SHP77 (cell line): ENCODE data around the gene SLC17A5.
A peak's percentile ranks its signal among the peaks of the same experiment; 100 is the strongest.
"Not testable (repeated sequence)": the region's sequence is repeated elsewhere in the genome, so short reads cannot be mapped to it uniquely, and the experiment has no call there.

Experiments
- DNase-seq, 2 experiments: peaks; one replicate each; lab custom pipeline; 2025; lab: John Stamatoyannopoulos, UW

Gene SLC17A5, protein sequence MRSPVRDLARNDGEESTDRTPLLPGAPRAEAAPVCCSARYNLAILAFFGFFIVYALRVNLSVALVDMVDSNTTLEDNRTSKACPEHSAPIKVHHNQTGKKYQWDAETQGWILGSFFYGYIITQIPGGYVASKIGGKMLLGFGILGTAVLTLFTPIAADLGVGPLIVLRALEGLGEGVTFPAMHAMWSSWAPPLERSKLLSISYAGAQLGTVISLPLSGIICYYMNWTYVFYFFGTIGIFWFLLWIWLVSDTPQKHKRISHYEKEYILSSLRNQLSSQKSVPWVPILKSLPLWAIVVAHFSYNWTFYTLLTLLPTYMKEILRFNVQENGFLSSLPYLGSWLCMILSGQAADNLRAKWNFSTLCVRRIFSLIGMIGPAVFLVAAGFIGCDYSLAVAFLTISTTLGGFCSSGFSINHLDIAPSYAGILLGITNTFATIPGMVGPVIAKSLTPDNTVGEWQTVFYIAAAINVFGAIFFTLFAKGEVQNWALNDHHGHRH

DNA sequence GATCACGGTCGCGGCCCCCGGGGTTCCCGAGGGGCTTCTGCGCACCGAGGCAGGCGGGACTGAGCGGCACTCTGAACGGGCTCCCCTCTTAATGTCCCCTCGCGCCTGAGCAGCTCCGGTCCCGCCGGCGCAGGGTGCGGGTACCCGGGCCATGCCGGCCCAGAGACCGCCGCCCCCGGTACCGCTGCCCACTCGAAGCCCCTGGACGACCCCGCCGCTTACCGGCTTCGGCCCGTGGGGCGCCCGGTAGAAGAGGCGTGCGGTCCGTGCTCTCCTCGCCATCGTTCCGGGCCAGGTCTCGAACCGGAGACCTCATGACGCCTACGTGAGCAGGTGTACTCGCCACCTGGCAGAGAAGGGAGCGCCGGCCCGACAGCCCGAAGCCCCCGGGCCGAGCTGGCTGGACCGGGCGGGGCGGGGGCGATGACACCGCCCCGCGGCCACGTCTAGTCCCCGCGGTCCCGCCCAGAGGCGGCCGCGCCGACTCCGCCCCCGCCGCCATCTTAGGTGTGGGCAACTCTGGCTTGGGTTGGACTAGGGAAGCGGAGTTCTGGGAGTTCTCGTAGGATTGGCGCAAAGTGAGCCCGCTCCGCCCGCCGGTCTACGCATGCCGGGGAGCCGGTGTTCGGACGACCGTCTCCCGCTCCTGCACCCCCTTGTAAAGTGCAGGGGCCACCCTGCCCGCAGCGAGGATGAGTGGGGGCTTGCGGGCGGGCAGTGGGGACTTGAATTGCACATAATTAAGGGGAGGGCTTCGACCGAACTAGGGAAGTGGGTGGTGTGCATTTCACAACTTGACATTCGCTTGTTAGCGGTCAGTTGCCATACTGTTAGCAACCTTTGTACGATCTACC, at the start of gene SLC17A5:
SLC17A5 (minus strand) TSS at position 422 of the 854 bp plus-strand sequence; CDS start at position 316, 106 bp downstream.
- DNase-seq: peak; percentile 86 to 88

DNA sequence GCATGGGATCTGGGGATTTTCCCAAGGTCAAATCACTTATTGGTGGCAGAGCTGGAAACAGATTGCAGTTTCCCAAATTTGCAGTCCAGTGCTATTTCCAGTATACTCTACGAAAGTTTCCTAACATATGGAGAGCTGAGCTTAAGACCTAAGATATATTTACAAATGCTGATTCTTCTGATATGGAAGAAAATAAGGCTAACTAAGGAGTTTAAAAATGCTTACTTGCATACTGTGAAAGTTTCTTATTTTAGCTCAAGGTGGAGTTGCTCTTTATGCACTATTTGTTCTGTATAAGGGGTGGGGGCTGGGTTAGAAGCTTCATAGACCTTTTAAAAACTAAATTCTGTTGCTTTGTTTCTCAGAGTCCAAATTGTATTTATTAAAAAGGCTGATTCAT, 49.7 kb upstream of the SLC17A5 start:
- DNase-seq: no peak

DNA sequence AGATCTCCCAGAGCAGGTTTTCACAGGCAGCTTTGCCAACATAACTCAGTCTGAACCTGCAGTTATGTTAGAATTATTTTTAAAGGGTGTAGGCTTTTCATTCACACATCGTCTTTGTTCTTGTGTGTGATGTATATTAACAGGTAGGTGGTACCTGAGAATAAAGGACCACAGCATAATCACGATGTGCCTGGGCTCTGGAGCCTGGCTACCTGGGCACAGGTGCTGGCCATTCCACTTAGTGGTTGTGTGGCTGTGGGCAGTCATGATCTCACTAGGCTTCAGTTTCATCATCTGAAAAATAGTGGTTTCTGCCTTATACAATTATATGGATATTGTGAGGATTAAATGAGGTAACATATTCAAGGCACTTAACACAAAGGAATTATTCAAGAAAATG, 48.7 kb upstream of the SLC17A5 start:
- DNase-seq: no peak

DNA sequence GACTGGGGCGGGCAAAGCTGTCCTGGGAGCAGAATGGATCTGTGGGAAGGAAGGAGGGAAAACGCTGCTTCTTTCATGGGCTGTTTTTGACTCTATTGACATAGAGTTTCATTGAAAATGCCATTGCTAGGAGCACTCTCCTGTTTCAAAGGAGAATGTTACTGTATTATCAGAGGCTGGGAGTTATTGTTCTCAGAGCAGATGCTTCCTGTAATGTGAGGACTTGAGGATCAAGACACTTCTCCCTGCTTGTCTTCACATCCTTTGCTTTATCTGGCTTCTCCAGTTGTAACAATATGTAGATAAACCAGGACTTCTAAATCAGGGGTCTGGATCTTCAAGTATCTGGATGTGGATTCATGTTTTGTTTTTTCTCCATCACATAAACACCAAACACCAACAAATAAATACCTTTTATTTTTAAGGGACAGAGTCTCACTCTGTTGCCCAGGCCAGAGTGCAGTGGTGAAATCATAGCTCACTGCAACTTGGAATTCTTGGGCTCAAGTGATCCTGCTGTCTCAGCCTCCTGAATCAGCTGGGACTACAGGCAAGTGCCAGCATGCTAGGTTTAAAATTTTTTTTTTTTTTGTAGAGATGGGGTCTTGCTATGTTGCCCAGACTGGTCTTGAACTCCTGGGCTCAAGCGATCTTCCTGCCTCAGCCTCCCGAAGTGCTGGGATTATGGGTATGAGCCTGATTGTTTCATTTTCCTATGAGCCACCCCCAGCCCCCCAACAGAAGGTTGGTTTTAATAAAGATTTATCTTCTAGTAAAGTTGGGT, 46.1 kb upstream of the SLC17A5 start:
- no peak for DNase-seq

DNA sequence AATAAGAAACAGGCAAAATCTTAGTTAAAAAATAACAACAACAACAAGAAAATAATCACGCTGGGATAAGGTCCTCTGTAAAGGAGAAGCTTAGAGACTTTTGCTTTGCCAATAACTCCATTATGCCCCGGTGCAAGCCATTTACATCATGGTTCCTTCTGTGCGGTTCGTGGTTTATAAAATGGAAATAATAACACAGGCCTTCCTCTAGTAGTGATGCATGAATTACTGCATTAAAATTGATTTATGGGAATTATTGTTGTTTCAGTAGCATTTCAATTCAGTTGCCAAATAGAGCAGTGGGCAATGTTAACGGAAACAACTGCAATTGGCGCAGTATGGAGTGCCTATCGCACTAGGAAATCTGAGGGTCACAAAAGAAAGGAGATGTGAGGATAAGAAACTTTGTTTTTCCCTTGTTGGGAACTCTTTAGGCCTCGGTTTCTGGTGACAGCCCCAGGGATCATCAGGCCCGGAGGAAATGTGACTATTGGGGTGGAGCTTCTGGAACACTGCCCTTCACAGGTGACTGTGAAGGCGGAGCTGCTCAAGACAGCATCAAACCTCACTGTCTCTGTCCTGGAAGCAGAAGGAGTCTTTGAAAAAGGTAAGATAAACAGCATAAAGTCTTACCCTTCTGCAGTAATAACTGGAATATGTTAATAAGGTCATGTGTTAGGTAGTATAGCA, 43.3 kb upstream of the SLC17A5 start:
- peak in 1 of 2 experiments; percentile 10 for DNase-seq

DNA sequence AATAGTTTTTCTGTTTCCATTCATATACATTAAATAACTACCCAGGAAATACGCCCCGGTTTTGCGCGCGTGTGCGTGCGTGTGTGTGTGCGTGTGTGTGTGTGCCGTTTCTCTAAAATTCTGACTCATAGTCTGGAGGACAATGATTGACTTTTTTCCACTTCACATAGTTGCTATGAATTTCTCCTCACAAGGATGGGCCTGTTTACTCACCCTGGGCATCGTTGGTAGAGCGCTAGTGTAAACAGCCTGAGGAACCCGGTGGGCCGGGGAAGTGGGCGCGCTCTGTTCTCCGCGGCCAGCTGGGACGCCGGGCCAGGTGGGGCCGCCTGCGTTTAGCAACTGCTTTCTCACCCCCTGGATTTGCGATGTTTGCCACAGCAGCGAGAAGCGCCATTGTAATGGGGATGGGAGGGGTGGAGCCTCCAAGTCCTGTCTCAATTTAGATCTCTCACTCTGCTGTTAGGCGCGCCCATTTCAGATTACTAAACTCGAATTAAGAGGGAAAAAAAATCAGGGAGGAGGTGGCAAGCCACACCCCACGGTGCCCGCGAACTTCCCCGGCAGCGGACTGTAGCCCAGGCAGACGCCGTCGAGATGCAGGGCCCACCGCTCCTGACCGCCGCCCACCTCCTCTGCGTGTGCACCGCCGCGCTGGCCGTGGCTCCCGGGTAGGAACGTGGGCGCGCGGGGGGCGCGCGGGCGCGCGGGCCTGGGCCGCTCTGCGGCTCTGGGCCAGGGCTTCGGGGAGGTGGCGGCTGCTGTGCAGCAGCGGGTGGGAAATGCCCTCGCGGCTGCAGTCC, 42.0 kb upstream of the SLC17A5 start, which contains the start of gene CD109:
CD109 (plus strand) TSS at position 585 of the 803 bp plus-strand sequence; CDS start at position 598, 13 bp downstream.
- DNase-seq: peak; percentile 48 to 68

DNA sequence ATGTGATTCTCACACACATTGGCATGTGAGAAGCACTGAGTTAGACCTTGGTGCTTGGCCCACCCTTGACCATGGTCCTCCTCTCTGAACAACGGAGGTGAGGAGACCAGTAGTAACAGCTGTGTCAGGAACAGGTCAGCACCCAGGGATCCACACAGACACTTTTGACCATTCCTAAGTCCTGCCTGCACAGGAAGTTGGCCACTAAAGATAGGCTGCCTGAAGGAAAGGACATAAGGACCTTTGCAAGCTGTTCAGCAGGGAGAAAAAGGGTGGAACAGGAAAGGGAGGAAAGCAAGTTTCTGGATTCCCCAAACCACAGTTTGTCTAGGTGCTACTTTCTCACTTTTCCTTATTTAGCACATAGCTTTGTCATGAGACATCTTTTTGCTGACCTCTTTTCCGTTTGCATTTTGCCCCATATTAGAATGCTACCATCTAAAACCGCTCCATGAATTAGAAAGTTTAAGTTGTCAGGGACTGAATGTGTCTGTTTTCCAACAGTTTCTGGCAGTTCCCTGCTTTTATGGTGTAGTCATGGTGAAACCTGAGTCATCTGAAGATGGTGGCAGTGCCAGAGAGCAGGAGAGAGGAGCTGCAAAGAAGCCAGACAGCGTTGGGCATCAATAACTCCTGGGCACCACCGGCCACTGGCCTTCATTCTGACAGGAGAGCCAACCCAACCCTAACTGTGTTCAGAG, 41.1 kb upstream of the SLC17A5 start:
- no peak for DNase-seq

DNA sequence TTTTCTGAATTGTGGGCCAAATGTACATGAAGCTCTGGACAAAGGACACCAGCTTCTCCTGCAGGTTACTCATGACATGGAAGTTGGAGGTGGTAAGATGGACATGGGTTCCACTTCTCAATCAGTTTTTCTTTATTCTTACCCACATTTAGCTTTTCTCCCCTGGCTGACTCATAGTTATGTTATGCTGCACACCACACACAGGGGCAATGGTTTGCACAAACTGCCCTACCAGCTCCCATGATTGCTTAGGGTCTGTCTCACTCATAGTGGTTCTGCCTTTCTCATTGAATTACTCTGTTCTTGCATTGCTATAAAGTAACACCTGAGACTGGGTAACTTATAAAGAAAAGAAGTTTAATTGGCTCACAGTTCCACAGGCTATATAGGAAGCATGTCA, 37.7 kb upstream of the SLC17A5 start:
- no peak for DNase-seq

DNA sequence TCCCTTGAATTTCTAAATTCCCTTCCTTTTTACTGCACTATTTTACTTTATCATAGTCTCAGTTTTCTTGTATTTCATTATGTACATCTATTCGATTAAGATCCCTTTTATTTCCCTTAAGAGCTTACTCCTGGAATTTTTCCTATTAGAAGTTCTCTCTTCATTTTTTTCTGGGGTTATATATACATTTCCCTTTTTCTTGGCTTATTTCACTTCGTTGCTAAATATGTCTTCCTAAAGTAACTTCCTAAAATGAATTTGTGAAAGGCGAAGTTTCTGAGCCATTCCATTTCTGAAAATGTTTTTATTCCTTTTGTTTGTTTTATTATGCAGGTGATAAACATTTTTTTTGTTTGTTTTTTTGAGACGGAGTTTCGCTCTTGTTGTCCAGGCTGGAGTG, 36.3 kb upstream of the SLC17A5 start:
- no peak for DNase-seq

DNA sequence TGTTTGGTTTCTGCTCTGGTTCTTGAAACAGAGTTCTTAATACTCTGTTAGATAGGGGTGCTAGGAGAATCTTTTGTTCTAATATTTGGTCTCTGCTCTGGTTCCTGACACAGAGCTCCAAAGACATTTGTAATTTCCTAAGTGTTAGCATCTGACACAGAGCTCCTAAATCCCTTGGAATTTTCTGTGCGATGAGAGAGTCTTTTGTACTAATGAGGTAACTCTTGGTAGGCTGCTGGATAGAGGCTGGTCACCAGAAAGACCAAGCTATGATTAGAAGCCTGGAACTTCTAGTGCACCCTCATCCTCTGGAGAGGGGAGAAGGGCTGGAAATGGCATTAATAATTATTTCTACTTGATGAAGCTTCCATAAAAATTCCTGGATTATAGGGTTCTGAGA, 34.6 kb upstream of the SLC17A5 start:
- no peak for DNase-seq

DNA sequence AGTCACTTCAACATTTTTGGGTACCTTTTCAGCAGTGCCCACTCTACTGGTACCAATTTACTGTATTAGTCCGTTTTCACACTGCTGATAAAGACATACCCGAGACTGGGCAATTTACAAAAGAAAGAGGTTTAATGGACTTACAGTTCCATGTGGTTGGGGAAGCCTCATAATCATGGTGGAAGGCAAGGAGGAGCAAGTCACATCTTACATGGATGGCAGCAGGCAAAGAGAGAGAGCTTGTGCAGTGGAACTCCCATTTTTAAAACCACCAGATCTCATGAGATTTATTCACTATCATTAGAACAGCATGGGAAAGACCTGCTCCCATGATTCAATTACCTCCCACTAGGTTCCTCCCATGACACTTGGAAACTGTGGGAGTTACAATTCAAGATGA, 29.8 kb upstream of the SLC17A5 start:
- not testable (repeated sequence) for DNase-seq

DNA sequence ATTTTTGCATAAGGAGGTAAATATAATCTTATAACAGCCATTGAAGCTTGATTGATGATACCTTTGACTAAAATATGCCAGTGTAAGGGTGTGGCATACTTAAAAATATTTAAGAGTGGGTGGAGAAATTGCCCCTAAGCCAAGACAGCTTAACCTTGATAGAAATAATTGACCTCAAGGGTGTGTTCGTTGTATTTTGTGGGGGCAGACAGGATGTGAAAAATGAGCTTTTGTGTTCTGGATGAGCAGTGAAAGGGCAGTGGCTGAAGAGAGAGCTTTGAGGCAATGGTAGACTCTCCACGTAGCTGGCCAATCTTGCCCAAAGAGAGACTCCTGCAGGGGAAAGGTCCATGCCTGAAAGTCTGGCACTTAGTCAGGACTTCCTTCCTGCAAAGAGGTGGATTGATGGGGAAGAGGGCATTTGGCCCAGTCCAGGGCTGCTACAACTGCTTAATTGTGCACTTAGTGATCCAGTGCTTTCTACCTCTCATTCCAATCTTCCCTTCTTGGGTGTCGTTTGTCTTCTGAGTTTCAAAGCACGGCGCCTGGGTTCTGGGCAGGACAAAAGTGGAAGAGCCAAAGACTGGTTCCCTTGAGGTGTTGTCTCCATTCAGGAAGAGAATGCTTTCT, 26.6 kb upstream of the SLC17A5 start:
- DNase-seq: no peak

DNA sequence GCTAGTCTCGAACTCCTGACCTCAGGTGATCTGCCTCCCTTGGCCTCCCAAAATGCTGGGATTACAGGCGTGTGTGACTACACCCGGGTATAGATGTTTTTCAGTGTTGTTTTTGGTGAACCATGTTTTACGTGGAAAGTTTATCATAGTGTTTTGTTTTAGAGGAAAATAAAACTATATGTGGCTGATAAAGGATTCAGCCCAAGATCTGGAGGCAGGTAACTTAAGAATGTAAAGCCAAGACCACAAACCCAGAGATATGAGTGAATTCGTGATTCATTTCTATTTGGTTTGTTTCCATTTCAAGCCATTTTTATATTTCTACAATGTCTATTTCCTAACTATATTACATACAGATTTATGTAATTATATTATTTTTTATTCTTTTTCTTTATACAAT, 26.1 kb upstream of the SLC17A5 start:
- DNase-seq: not testable (repeated sequence)

DNA sequence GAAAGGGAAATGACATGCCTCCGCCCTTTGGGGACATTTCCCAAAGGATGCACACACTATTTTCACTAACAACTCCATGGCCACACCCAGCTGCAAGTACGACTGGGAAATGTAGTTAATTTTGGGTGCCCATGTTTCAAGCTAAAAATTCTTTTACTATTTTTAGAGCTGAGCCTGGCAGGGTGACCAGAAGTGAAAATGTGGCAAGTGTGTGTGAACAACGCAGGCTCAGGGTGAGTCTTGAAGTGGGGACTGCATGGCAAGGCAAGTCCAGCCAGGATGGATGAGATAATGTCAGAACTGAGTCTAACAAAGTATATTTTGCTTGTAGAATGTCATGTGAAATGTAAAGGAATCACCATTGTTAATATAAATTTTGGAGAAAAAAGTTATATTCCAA, 25.2 kb upstream of the SLC17A5 start:
- DNase-seq: no peak

DNA sequence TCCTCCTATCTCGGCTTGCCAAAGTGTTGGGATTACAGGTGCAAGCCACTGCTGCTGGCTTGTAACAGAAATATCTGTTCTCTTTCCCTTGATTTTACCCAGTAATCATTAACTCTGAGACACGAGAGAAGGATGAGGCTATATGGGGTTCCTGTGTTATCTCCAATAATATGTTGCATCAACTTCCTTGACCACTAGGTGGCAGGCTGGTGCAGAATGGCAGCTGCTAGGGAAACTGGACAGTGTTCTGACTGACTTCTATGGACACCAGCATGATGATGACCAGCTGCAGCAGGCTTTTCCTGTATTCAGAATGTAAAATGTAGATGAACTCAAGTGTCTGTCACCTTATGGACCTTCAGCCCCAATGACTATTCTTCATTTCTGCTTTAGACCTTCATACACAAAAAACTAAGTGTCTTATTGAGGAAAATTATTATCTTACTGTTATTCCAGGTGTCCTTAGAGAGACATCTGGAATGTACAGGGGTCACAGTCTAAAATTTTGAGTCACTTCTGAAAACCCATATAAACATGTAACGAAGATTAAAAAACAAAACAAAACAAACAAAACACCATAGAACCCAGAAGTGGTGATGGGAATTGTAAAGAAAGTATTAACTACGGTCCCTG, 21.8 kb upstream of the SLC17A5 start:
- DNase-seq: peak; percentile 56 to 67

DNA sequence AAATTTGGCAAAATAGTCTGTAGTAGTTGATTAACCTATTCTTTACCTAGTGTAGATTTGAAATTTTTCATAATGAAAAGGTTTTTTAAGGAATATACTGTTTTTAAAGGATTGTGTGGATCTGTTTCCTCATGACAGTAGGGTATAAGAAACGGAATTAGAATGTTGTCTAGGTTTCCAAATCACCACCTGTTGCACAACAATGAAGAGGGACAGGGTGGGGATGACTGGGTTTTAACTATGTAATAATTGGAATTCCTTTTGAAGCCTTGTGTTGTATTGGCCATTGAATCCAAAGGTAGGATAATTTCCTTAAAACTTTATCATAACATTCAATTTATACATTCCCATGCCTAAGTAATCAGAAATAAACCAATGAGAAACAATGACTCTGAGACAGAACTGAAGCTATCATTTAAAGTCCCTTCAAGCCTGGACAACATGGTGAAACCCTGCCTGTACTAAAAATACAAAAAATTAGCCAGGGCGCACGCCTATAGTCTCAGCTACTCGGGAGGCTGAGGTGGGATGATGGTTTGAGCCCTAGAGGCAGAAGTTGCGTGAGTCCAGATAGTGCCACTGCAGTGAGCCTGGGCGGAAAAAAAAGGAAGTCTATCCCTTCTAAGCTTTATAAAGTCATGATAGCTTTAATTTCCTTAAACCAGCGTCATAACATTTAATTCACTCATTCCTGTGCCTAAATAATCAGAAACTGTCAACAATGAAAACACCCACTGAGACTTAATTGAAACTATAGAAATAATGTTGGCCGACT, 18.3 kb upstream of the SLC17A5 start:
- DNase-seq: no peak

DNA sequence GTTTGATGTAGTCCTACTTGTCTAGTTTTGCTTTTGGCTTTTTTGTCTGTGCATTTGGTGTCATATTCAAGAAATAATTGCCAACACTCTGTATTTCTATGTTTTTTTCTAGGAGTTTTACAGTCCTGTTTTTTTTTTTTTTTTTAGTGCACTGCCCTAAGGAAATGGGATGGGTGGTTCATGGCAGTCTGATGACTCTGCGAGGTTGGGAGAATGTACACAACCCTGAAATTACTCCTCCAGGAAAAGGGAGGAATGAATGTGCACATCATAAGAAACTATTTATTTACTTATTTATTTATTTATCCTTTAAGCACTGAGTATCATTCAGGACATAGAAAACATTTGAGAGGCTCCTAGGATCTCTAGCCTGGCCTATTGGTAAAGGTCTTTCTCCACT, 15.2 kb upstream of the SLC17A5 start:
- no peak for DNase-seq

DNA sequence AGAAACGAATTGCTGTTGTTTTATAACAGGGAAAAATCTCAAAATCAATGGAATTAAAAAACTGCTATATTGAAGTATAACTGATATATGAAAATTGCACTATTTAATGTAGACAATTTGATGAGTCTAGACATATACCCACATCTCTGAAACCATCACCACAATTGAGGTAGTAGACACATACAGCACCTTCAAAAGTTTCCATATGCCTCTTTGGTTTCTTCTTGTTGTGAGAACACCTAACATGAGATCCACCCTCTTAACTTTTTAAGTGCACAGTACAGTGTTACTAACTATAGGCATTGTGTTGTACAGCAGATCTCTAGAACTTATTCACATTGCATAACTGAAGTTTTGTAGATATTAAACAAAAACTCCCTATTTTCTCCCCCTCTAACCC, 14.0 kb upstream of the SLC17A5 start:
- DNase-seq: no peak
